GM21737 (cell line): ENCODE measurements around the gene POLK.
"Not testable (repeated sequence)": the region's sequence is repeated elsewhere in the genome, so short reads cannot be mapped to it uniquely, and the experiment has no call there.

ENCODE experiments used
- ATAC-seq: cut with Tn5 transposase; IDR thresholded peaks from one replicate; pipeline ENCODE4 v1.9.1; 2021; ENCODE audit warnings: mild to moderate bottlenecking, moderate library complexity; ENCODE audit not compliant: unreplicated experiment

POLK gene

GRCh38 chr5:75547812-75548211 lies 36.1 kb downstream of the POLK start:
- no peak for ATAC-seq

- ATAC-seq: no peak
Measured at GRCh38 chr5:75550597-75550996, 38.9 kb downstream of the POLK start.

GRCh38 chr5:75551471-75551870 lies 39.8 kb downstream of the POLK start:
- no peak for ATAC-seq

GRCh38 chr5:75552764-75553163 lies 41.1 kb downstream of the POLK start:
- ATAC-seq: no peak

GRCh38 chr5:75553358-75553757 lies 41.7 kb downstream of the POLK start:
- no peak for ATAC-seq

- ATAC-seq: no peak
Measured at GRCh38 chr5:75558221-75558620, 46.5 kb downstream of the POLK start.

GRCh38 chr5:75558981-75559632 lies 47.4 kb downstream of the POLK start:
- no peak for ATAC-seq

- ATAC-seq: not testable (repeated sequence)
Measured at GRCh38 chr5:75560655-75561054, 49.0 kb downstream of the POLK start.

- not testable (repeated sequence) for ATAC-seq
Measured at GRCh38 chr5:75565991-75566709, 54.5 kb downstream of the POLK start.

- peak; percentile 79 for ATAC-seq
Measured at GRCh38 chr5:75566710-75567309, 55.1 kb downstream of the POLK start.

GRCh38 chr5:75567710-75568109 lies 56.0 kb downstream of the POLK start:
- no peak for ATAC-seq

- ATAC-seq: no peak
Measured at GRCh38 chr5:75568202-75568601, 56.5 kb downstream of the POLK start.

- ATAC-seq: no peak
Measured at GRCh38 chr5:75571547-75571946, 59.9 kb downstream of the POLK start.

GRCh38 chr5:75574791-75575190 lies 63.1 kb downstream of the POLK start:
- peak; percentile 12 for ATAC-seq

GRCh38 chr5:75578280-75578679 lies 66.6 kb downstream of the POLK start:
- not testable (repeated sequence) for ATAC-seq

GRCh38 chr5:75584641-75585040 lies 73.0 kb downstream of the POLK start:
- ATAC-seq: no peak

- ATAC-seq: no peak
Measured at GRCh38 chr5:75588666-75589065, 77.0 kb downstream of the POLK start.

GRCh38 chr5:75600535-75600934 lies 88.8 kb downstream of the POLK start:
- no peak for ATAC-seq

GRCh38 chr5:75601567-75601966 lies 89.9 kb downstream of the POLK start:
- ATAC-seq: no peak

GRCh38 chr5:75601996-75602395 lies 90.3 kb downstream of the POLK start:
- ATAC-seq: no peak

GRCh38 chr5:75603371-75603770 lies 91.7 kb downstream of the POLK start:
- no peak for ATAC-seq

- ATAC-seq: no peak
Measured at GRCh38 chr5:75603821-75604220, 92.1 kb downstream of the POLK start.
